A673 (cell line): ENCODE results near the gene NRG3. TPM values are rescaled to one million over a fixed set of nuclear protein-coding genes. Genes with fewer than 3 reads are reported as not detected.

Source experiments
- BruUV-seq: library from RNA; stranded (reverse); fragments of 400-500 nt; replicated peaks from 2 replicates; lab custom pipeline; 2021; lab: Mats Ljungman, UMichigan
- CTCF ChIA-PET: fragments of 300-600 bp; sonication (Branson Sonifier 250); formaldehyde crosslinking; loops from one replicate; lab custom pipeline; 2022; ENCODE audit warnings: antibody characterized with exemption; lab: Charles Lee
- POLR2A ChIA-PET: fragments of 300-600 bp; sonication (Branson Sonifier 250); formaldehyde crosslinking; loops from one replicate; lab custom pipeline; 2022; ENCODE audit warnings: antibody characterized with exemption; ENCODE audit not compliant: low non-redundant PET; lab: Charles Lee
- DNase-seq: peaks from one replicate; pipeline ENCODE4 v3.0.0-alpha.2; 2015; ENCODE audit warnings: low spot score
- H3K27ac ChIP-seq: fragments of 200-600 bp; sonication (generic); 2 replicates; pipeline ENCODE4 v1.5.1; 2016; ENCODE audit warnings: mixed run types, low read depth, mild to moderate bottlenecking, mixed read lengths, antibody characterized with exemption, low read length; ENCODE audit not compliant: poor library complexity, severe bottlenecking
- H3K27me3 ChIP-seq: fragments of 200-600 bp; sonication (generic); replicated peaks from 2 replicates; pipeline ENCODE4 v1.6.1; 2017; ENCODE audit warnings: mixed run types, low read depth, mild to moderate bottlenecking, mixed read lengths, antibody characterized with exemption, low read length; ENCODE audit not compliant: insufficient read depth, poor library complexity
- H3K36me3 ChIP-seq: fragments of 200-600 bp; sonication (generic); 2 replicates; pipeline ENCODE4 v1.6.1; 2016; ENCODE audit warnings: mixed run types, mild to moderate bottlenecking, mixed read lengths, antibody characterized with exemption, low read length; ENCODE audit not compliant: insufficient read depth, poor library complexity, severe bottlenecking
- H3K4me1 ChIP-seq: fragments of 200-600 bp; sonication (generic); 2 replicates; pipeline ENCODE4 v1.6.1; 2017; ENCODE audit warnings: mixed run types, mild to moderate bottlenecking, mixed read lengths, antibody characterized with exemption, low read length; ENCODE audit not compliant: insufficient read depth, poor library complexity, severe bottlenecking
- H3K4me3 ChIP-seq: fragments of 200-600 bp; sonication (generic); 2 replicates; pipeline ENCODE4 v1.5.1; 2016; ENCODE audit warnings: low read depth, mixed run types, mild to moderate bottlenecking, mixed read lengths, low read length; ENCODE audit not compliant: poor library complexity, severe bottlenecking
- H3K9me3 ChIP-seq: fragments of 200-600 bp; sonication (generic); 2 replicates; pipeline ENCODE4 v1.6.1; 2016; ENCODE audit warnings: mixed run types, low read depth, mild to moderate bottlenecking, mixed read lengths, antibody characterized with exemption, low read length; ENCODE audit not compliant: poor library complexity, severe bottlenecking
- EZH2 ChIP-seq: fragments of 200-600 bp; sonication (generic); IDR thresholded peaks from 2 replicates; pipeline ENCODE4 v1.6.1; 2017; ENCODE audit warnings: borderline replicate concordance, low read depth, mild to moderate bottlenecking, mixed read lengths, antibody characterized with exemption, low read length; ENCODE audit not compliant: poor library complexity, severe bottlenecking
- intact Hi-C: fragments of 100-400 bp; cut with micrococcal nuclease; formaldehyde crosslinking; loops from one replicate; pipeline ENCODE4 v1.10.0; 2022; ENCODE audit not compliant: unreplicated experiment
- total RNA-seq: library from RNA; stranded (reverse); gene quantifications from 2 replicates; pipeline ENCODE4 v1.2.3, GENCODE V29; 2021
- TF ChIP-seq, protein P1 (sequence below): fragments of 300-800, 200-600 bp; sonication (generic); conservative IDR thresholded peaks from 2 replicates; pipeline ENCODE4 v1.5.1; 2017; ENCODE audit warnings: low read depth, mild to moderate bottlenecking, antibody characterized with exemption, low read length, moderate library complexity, mixed read lengths

The NRG3 gene
- total RNA-seq, 1 experiment from 2014 or later, result not detected

DNA sequence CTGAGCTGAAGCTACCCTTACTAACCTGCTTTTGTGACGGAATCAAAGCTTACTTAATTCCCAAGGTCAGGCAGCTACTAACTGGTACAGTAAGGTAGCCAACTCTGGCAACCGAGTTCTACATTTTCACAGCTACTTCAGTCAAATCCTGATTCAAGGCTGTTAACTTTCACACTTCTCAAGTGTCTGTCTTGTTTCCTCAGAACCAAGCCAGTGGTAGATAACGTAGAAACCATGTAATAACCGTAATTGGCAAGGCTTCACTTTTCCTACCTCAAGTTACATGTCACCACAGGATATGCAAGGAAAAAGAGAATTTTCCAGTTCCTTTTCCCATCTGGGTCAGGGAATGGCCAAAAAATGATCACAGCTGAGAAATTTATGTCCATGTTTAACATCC lies 746.7 kb downstream of the NRG3 start:
- no TSS peak for BruUV-seq
- DNase-seq, result no peak
- TF ChIP-seq, protein P1, sequence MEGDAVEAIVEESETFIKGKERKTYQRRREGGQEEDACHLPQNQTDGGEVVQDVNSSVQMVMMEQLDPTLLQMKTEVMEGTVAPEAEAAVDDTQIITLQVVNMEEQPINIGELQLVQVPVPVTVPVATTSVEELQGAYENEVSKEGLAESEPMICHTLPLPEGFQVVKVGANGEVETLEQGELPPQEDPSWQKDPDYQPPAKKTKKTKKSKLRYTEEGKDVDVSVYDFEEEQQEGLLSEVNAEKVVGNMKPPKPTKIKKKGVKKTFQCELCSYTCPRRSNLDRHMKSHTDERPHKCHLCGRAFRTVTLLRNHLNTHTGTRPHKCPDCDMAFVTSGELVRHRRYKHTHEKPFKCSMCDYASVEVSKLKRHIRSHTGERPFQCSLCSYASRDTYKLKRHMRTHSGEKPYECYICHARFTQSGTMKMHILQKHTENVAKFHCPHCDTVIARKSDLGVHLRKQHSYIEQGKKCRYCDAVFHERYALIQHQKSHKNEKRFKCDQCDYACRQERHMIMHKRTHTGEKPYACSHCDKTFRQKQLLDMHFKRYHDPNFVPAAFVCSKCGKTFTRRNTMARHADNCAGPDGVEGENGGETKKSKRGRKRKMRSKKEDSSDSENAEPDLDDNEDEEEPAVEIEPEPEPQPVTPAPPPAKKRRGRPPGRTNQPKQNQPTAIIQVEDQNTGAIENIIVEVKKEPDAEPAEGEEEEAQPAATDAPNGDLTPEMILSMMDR, result no peak
- no peak for TF ChIP-seq EZH2
- Histone ChIP-seq H3K36me3 (no peaks in the 10 kb centered on the region), H3K9me3 (peaks cover 18% of the 10 kb centered on the region), H3K27me3 (no peaks in the 10 kb centered on the region), H3K27ac (no peak overlapping the region), H3K4me1 (no peaks in the 10 kb centered on the region), H3K4me3 (no peak overlapping the region)
- intact Hi-C loops, result no loop called here
- POLR2A ChIA-PET, result no interaction called here
- CTCF ChIA-PET, result no interaction called here

DNA sequence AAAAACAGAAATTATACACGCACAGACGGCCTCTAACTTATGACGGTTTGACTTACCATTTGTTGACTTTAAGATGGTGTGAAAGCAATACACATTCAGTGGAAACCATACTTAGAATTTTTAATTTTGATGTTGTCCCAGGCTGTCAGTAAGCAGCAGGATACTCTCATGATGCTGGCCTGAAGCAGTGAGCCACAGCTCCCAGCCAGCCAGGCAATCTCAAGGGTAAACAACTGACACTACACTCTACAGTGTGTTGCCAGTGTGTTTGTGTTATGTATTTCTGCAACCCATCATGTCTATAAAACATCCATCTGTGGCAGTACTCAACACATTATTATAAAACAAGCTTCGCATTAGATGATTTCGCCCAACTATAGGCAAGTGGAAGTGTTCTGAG lies 747.5 kb downstream of the NRG3 start:
- intact Hi-C loops, result no loop called here
- BruUV-seq, result no TSS peak
- H3K27ac ChIP-seq, result no peak overlapping the region
- H3K9me3 ChIP-seq, result peaks cover 18% of the 10 kb centered on the region
- TF ChIP-seq, protein P1, result no peak
- no peak for TF ChIP-seq EZH2
- CTCF ChIA-PET, result no interaction called here
- POLR2A ChIA-PET, result no interaction called here
- no peaks in the 10 kb centered on the region for H3K4me1 ChIP-seq
- no peak for DNase-seq
- H3K4me3 ChIP-seq, result no peak overlapping the region
- H3K36me3 ChIP-seq, result no peaks in the 10 kb centered on the region
- H3K27me3 ChIP-seq, result no peaks in the 10 kb centered on the region

DNA sequence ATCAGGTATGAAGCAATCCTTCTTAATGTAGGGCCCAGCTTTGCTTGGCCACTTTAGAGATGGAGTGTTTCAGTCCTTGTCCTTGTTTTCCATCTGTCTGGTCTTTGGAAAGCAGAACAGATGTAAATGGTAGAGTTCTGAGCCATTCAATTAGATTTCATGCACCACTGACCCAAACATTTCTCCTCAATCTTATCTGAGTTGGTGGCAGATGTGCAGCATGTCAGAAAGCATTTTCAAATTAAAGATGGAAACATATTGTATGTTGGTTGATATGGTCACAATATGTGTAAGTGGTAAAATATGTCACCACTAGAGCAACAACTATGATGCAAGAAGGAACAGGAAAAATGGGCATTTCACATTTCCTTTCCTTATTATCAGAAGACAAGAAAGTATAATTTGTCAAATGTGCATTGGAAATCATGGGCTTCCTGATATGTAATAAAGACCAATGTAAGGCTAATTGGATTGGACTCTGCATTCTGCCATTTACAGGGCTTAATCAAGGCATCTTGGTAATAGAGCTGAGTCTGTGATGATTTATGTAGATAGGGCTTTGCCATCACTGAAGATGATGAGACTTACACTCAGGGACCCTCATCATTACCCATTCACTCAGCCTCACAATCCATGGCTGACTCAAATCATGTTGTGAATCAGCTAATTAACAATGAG lies 750.7 kb downstream of the NRG3 start:
- no TSS peak for BruUV-seq
- Histone ChIP-seq H3K9me3 (peaks cover 16% of the 10 kb centered on the region), H3K4me1 (no peaks in the 10 kb centered on the region), H3K36me3 (no peaks in the 10 kb centered on the region), H3K4me3 (no peak overlapping the region), H3K27me3 (no peaks in the 10 kb centered on the region), H3K27ac (no peak overlapping the region)
- TF ChIP-seq, protein P1, result no peak
- no peak for TF ChIP-seq EZH2
- ChIA-PET POLR2A (no interaction called here), CTCF (no interaction called here)
- intact Hi-C loops, result no loop called here
- DNase-seq, result no peak
